Hematopoietic multipotent progenitor cell (in vitro differentiated cells): Measurements from ENCODE around the gene PPP6R3. TPM values are rescaled to one million over a fixed set of nuclear protein-coding genes. Genes with fewer than 3 reads are reported as not detected.
"Not testable (repeated sequence)": the region's sequence is repeated elsewhere in the genome, so short reads cannot be mapped to it uniquely, and the experiment has no call there.

ENCODE experiments used
- DNase-seq, 3 donors: peaks; one replicate each; pipeline ENCODE4 v3.0.0-alpha.2; 2011 to 2015; ENCODE audit warnings: low read depth in 2 of 3, low spot score in 2 of 3
- total RNA-seq: library from RNA; depleted of rRNA; stranded (reverse); fragments of >200 nt; gene quantifications from one replicate; pipeline ENCODE4 v1.2.3, GENCODE V29; 2012

The PPP6R3 gene
- total RNA-seq, 1 donor, result 113 TPM

DNA sequence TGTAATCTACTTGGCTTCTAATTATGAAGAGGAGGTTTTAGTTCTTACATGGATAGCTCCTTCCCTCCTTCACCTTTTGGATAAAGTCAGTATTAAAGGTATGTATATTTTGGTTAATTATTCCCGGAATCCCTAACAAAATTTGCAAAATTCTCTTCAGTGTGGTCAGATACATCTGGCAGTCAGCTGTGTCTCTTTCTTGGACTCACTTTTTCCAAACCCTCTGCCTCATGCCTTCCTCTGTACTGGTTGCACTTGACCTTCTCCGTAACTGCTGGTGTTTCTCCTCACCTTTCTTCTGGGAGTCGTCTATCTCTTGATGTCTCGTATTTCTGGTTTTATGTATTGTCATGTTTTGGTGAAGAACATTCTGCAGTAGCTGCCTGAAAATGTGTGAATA, 62.5 kb downstream of the PPP6R3 start:
- no peak for DNase-seq

GRCh38 chr11:68523743-68524142, 63.2 kb downstream of the PPP6R3 start:
- DNase-seq, result no peak

DNA sequence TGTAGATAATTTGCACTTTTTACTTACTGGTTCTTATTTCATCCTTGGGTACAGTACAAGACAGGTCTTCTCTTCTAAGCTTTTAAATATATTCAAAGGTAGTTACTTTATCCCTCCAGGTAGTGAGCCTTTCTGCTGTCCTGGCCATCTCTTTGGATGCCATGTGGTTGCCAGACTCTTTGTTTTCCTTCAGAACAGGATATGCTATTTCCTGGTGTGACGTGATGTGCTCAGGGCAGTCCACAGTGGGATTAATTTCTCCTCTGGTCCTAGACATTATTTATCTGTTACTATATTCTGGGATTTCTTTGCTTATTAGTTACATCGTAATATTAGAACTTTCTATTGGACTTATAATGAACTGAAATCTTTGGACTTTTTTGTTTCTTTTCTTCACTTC, 63.7 kb downstream of the PPP6R3 start:
- DNase-seq, result no peak

- no peak for DNase-seq
Observed at GRCh38 chr11:68524681-68525080, 64.1 kb downstream of the PPP6R3 start.

GRCh38 chr11:68525336-68525735, 64.8 kb downstream of the PPP6R3 start:
- DNase-seq, result no peak

DNA sequence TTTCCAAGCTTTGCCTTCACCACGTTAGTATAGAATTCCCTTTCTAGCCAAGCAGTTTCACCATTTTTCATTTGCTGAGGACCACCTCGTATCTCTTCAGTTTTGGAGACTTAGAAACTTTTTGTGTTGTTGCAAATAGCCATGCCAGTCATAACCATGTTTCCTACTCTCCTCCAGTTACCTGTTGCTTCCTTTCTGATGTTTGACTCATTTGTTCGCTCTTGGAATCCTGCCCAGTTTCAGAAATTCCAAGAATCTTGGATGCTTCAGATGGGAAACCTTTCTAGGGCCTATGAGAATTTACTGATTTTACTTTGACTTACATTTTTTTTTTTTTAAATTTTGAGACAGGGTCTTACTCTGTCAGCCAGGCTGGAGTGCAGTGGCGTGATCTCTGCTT, 65.4 kb downstream of the PPP6R3 start:
- DNase-seq, result no peak

GRCh38 chr11:68527585-68527984, 67.0 kb downstream of the PPP6R3 start:
- DNase-seq, result no peak

GRCh38 chr11:68528630-68529029, 68.1 kb downstream of the PPP6R3 start:
- peak in 2 of 3 donors; percentile 26 to 44 for DNase-seq

- no peak for DNase-seq
Observed at GRCh38 chr11:68531129-68531693, 70.7 kb downstream of the PPP6R3 start.

DNA sequence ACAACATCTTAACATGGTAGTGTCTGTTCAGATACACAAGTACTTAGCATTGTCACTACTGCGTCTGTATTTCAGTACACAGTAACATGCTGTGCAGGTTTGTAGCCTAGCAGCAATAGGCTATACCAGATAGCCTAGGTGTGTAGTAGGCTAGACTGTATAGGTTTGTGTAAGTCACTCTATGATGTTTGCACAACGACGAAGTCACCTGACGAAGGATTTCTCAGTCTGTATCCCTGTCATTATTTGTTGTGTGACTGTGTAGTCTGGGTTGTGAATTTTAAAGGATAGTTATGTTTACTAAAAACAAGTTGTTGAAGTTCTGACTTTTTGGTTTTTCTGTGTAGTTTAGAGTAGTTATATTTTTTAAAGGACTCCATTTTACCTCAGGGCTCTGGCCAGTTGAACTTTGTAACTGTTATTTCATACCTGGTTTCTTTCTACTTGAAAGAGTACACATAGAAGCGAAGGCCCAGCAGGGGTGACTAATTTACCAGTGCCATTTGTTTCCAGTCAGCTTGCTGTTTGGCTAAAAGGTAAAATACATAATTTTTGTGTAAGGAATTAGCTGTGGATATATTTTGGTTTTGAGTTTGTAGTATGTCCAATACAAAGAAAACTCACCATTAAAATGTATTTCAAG, 72.3 kb downstream of the PPP6R3 start:
- no peak for DNase-seq

DNA sequence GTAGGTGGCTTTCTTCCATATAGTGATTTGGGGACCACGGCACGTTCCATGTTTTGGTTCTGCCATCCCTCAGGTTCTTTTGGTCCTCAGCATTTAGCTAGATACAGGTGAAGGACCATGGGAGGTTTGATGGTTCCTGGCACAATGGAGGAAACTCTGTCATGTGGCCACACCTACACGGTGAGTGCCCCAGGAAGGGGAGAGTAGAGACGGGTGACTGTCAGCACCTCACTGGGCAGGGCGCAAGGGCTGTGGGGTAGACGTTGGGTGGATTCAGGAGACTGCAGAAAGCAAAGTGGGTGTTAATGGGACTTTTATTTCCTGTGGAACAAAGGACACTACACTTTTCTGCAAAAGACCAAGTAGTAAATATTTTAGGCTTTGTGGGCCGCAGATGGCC, 73.4 kb downstream of the PPP6R3 start:
- no peak for DNase-seq

DNA sequence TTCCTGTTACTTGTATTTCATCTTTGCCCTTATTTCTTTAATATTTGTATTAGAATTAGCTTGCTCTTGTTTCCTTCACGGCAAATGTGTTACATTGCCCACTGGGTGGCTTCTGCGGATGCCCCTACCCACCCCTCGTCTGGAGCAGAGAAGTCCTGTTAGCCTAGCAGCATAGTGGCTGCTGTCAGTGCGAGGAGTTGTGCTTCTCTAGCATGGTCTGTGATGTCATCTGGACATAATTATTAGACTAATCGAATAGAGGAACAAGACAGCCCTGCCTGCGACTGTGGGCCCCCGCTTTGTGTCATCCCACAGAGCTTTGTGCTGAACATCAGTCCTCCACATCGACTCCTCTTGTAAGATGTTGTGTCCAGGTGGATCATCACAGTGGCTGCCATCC, 74.5 kb downstream of the PPP6R3 start:
- no peak for DNase-seq

- no peak for DNase-seq
Observed at GRCh38 chr11:68536706-68537105, 76.2 kb downstream of the PPP6R3 start.

DNA sequence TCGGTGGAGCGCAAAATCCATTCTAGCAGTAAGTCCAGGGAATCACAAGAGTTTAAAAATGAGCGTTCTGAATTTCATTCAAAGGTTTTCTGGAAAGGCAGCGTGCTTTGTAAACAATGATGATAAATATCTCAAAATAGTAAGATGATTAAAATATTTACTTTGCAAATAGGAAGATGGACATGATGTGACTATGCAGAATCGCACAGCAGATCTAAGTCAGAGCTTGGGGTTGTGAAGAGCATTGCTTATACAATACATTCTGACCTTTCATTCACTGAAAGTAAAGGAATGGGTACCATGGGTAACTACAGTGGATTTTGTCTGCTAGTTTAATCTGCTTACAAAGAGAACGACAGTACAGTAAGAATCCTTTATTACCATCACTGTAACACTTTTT, 77.5 kb downstream of the PPP6R3 start:
- no peak for DNase-seq

GRCh38 chr11:68539395-68539794, 78.8 kb downstream of the PPP6R3 start:
- DNase-seq, result no peak

DNA sequence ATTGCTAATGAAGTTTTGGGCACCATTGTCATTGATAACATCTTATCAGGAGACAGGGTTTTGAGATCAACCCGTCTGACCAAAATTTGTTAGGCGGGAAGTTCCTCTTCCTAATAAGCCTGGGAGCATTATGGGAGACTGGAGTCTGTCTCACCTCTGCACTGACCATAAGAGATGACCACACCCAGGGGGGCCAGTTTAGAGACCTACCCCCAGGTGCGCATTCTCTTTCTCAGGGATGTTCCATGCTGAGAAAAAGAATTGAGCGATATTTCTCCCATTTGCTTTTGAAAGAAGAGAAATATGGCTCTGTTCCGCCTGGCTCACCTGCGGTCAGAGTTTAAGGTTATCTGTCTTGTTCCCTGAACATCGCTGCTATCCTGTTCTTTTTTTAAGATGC, 80.0 kb downstream of the PPP6R3 start:
- DNase-seq, result not testable (repeated sequence)

- DNase-seq, result no peak
Observed at GRCh38 chr11:68541116-68541515, 80.6 kb downstream of the PPP6R3 start.

DNA sequence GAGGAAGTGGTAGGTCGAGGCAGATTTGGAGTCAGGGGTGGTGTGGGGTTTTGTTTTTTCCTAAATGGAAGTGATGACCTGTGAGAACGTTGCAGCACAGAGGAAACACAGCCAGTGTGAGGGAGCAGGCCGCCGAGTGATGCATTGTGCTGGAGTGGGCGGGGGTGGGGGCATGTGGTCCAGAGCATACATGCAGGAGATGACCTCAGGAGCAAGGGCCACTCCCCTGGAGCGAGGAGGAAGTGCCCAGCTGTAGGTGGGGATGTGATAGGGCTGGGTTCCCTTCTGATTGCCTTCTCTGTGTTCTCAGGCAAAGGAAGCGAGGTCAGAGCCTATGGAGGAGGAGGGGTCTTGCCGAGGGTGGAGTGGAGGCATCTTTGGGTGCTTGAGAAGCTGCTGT, 81.4 kb downstream of the PPP6R3 start:
- DNase-seq, result no peak

DNA sequence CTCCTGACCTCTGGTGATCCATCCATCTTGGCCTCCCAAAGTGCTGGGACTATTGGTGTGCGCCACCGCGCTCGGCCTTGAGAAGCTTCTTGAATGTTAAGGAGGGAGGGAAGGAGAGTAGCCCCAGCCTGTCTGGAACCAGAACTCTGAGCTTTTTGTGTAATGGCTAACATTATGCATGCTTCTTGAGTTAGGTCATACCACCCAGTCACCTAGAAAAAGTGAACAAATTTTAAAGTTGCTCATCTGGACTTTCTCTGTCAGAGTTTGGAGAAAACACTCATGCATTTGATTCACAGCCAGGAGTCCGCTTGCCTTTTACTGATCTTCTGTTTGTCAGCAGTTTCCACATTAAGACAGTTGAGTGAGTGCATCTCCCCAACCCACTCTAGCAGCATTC, 82.1 kb downstream of the PPP6R3 start:
- no peak for DNase-seq

- DNase-seq, result no peak
Observed at GRCh38 chr11:68543594-68543993, 83.0 kb downstream of the PPP6R3 start.

DNA sequence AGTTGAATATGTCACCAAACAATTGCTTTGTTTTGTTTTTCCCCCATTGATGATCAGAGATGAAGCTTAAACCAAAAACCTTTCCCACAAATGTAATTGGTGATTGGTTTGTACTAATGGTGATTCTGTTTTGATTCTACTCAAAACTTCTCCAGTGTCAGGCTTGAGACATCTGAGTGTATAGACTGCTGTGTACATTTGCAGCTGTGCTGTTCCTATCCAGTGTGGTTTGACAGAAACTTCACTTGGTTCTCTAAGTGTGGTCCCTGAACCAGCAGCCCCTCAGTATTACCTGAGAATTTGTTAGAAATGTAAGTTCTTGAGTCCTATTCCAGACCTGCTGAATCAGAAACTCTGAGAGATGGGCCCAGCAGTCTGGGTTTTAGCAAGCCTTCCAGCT, 84.8 kb downstream of the PPP6R3 start:
- no peak for DNase-seq

GRCh38 chr11:68545796-68546195, 85.2 kb downstream of the PPP6R3 start:
- no peak for DNase-seq

DNA sequence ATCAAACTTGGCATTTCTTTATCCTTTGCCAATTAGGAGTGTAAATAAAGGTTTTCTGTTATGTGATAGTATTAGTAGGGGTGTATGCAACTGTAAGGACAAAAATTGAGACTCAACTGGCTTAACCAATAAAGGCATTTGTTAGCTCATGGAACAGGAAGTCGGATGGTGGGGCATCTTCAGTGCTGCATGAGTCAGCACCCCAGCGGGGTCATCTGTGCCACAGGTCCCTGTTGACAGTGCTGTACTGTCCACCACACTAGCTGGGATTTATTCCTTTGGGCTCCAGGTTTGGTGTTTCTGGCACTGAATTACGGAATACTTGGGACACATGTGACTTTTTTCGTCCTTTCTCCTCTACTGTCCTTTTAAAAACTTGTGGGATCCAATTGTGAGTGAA, 86.0 kb downstream of the PPP6R3 start:
- DNase-seq, result peak in 1 of 3 donors; percentile 18
